ENCODE results near the gene TSPEAR.

TSPEAR gene

DNA sequence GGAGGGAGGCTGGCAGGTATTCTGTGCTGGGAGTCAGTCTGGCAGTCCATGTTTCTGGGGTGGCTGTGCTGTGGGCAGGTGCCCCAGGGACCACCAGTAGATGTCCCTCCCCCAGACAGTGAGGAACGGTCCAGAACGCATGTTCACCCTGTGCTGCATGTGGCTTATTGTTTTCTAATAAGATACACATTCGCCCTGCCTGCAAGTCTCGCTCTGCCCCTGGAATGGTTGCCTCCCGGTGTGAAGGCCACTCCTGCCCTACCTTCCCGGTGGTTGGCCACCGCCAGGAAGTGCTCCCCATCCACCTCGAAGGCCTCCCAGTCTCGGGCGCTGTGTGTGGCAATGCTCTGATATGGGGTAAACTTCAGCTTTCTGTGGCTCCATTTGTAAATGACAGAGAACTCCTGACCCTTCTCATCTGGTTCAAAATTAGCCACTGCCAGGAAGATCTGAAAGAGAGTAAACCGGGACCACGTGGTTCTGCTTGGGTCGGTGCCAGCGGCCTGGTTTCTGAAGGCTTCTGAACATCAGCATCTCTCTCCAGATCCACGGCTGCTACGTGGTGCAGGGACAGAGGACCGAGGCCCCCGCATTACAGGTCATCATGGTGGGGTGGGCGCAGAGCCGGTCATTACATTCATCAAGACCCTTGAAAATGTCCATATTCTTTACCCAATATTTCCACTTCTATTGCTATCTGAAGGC, 185.8 kb downstream of the TSPEAR start:
- FAIRE-seq (no peak), DNase-seq (ENCODE audit: insufficient read length, low spot score) (no peak)
- no peak for TF ChIP-seq POU2F2 (IDR thresholded peaks at IDR 0.05; ENCODE audit: low read depth, low read length)
- no peak for TF ChIP-seq TAF1 (IDR thresholded peaks at IDR 0.05; ENCODE audit: low read depth, low read length)
- no peak for TF ChIP-seq POLR2AphosphoS5 (IDR thresholded peaks at IDR 0.05; ENCODE audit: low read depth, low read length)
- TF ChIP-seq PAX5 (IDR thresholded peaks at IDR 0.05; ENCODE audit: insufficient read depth, low read length, severe bottlenecking), result no peak
- no peak for TF ChIP-seq SPI1 (IDR thresholded peaks at IDR 0.05; ENCODE audit: low read depth, low read length)
- no peak for TF ChIP-seq POLR2A (IDR thresholded peaks at IDR 0.05; ENCODE audit: low read depth, low read length)

GRCh38 chr21:44524414-44525371, 186.7 kb downstream of the TSPEAR start:
- FAIRE-seq, result peak; percentile 78
- TF ChIP-seq TAF1 (IDR thresholded peaks at IDR 0.05; ENCODE audit: low read depth, low read length) (no peak), POLR2A (IDR thresholded peaks at IDR 0.05; ENCODE audit: low read depth, low read length) (no peak), PAX5 (IDR thresholded peaks at IDR 0.05; ENCODE audit: insufficient read depth, low read length, severe bottlenecking) (no peak), POU2F2 (IDR thresholded peaks at IDR 0.05; ENCODE audit: low read depth, low read length) (no peak), POLR2AphosphoS5 (IDR thresholded peaks at IDR 0.05; ENCODE audit: low read depth, low read length) (no peak), SPI1 (IDR thresholded peaks at IDR 0.05; ENCODE audit: low read depth, low read length) (no peak)
- DNase-seq (ENCODE audit: insufficient read length, low spot score), result no peak

DNA sequence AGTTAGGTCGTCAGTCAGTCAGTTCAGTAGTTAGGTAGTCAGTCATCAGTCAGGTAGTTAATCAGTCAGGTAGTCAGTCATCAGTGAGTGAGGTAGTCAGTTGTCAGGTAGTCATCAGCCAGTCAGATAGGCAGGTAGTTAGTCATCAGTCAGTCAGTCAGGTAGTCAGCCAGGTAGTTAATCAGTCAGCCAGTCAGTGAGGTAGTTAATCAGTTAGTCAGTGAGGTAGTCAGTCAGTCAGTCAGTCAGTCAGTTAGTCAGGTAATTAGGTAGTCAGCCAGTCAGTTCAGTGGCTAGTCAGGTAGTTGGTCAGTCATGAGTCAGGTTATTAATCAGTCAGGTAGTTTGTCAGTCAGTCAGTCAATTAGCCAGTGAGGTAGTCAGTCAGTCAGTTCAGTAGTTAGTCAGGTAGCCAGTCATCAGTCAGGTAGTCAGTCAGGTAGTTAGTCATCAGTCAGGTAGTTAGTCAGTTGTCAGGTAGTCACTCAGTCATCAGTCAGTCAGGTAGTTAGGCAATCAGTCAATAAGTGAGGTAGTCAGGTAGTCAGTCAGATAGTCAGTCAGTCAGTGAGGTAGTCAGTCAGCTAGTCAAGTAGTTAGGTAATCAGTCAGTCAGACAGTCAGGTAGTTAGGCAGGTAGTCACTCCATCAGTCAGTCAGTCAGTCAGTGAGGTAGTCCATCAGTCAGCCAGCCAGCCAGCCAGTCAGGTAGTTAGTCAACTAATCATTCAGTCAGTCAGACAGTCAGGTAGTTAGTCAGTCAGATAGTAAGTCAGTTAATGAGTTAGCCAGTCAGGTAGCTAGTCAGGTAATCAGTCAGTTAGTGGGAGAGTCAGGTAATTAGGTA, 187.6 kb downstream of the TSPEAR start:
- FAIRE-seq (peak; percentile 67), DNase-seq (ENCODE audit: insufficient read length, low spot score) (no peak)
- no peak for TF ChIP-seq POLR2AphosphoS5 (IDR thresholded peaks at IDR 0.05; ENCODE audit: low read depth, low read length)
- no peak for TF ChIP-seq SPI1 (IDR thresholded peaks at IDR 0.05; ENCODE audit: low read depth, low read length)
- TF ChIP-seq POLR2A (IDR thresholded peaks at IDR 0.05; ENCODE audit: low read depth, low read length), result no peak
- TF ChIP-seq TAF1 (IDR thresholded peaks at IDR 0.05; ENCODE audit: low read depth, low read length), result no peak
- no peak for TF ChIP-seq POU2F2 (IDR thresholded peaks at IDR 0.05; ENCODE audit: low read depth, low read length)
- TF ChIP-seq PAX5 (IDR thresholded peaks at IDR 0.05; ENCODE audit: insufficient read depth, low read length, severe bottlenecking), result no peak

- FAIRE-seq (peak; percentile 55), DNase-seq (ENCODE audit: insufficient read length, low spot score) (no peak)
- TF ChIP-seq POU2F2 (IDR thresholded peaks at IDR 0.05; ENCODE audit: low read depth, low read length) (no peak), SPI1 (IDR thresholded peaks at IDR 0.05; ENCODE audit: low read depth, low read length) (no peak), TAF1 (IDR thresholded peaks at IDR 0.05; ENCODE audit: low read depth, low read length) (no peak), POLR2AphosphoS5 (IDR thresholded peaks at IDR 0.05; ENCODE audit: low read depth, low read length) (no peak), PAX5 (IDR thresholded peaks at IDR 0.05; ENCODE audit: insufficient read depth, low read length, severe bottlenecking) (no peak), POLR2A (IDR thresholded peaks at IDR 0.05; ENCODE audit: low read depth, low read length) (no peak)
Measured at GRCh38 chr21:44522753-44523204, 188.6 kb downstream of the TSPEAR start.

DNA sequence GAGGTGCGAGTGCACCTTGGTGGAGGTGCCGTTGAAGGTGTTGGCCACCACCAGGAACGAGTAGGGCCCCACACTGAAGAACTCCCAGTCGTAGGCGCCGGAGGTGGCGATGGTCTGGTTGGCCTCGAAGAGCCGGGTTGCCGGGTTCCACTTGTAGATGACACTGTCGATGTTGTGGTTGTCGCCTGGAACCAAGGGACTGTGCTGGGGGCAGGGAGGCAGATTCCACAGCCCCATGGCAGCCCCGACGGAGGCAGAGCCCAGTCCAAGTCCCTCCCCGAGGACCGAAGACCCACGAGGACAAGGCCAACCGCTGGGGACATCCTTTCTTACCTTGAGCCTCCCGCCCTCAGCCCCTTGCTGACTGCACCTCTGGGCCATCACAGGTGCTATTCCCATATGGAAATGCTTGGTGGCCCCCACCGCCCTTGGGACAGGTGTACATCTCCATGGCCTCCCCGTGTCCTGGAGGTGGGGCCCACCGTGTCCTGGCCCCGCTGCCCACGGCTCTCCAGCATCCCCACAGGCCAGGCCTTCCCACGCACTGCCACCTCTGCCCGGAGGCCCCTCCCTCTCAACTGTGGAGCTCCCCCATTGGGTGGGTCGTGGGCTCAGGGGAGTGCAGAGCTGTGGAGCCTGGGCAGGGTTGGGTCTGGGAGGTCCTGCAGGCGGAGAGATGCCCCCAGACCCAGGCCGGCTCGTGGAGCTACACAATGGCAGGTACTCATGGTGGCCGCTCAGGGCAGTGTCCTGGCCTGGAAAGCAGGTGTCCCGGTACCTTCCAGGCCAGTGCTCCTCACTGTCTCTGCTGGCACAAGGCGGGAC, 189.2 kb downstream of the TSPEAR start:
- FAIRE-seq (no peak), DNase-seq (ENCODE audit: insufficient read length, low spot score) (no peak)
- TF ChIP-seq POLR2AphosphoS5 (IDR thresholded peaks at IDR 0.05; ENCODE audit: low read depth, low read length) (no peak), TAF1 (IDR thresholded peaks at IDR 0.05; ENCODE audit: low read depth, low read length) (no peak), SPI1 (IDR thresholded peaks at IDR 0.05; ENCODE audit: low read depth, low read length) (no peak), POLR2A (IDR thresholded peaks at IDR 0.05; ENCODE audit: low read depth, low read length) (no peak), PAX5 (IDR thresholded peaks at IDR 0.05; ENCODE audit: insufficient read depth, low read length, severe bottlenecking) (no peak), POU2F2 (IDR thresholded peaks at IDR 0.05; ENCODE audit: low read depth, low read length) (no peak)

- no peak for FAIRE-seq
- no peak for TF ChIP-seq POU2F2 (IDR thresholded peaks at IDR 0.05; ENCODE audit: low read depth, low read length)
- TF ChIP-seq POLR2A (IDR thresholded peaks at IDR 0.05; ENCODE audit: low read depth, low read length), result no peak
- DNase-seq (ENCODE audit: insufficient read length, low spot score), result no peak
Measured at GRCh38 chr21:44521301-44521927, 190.0 kb downstream of the TSPEAR start.

DNA sequence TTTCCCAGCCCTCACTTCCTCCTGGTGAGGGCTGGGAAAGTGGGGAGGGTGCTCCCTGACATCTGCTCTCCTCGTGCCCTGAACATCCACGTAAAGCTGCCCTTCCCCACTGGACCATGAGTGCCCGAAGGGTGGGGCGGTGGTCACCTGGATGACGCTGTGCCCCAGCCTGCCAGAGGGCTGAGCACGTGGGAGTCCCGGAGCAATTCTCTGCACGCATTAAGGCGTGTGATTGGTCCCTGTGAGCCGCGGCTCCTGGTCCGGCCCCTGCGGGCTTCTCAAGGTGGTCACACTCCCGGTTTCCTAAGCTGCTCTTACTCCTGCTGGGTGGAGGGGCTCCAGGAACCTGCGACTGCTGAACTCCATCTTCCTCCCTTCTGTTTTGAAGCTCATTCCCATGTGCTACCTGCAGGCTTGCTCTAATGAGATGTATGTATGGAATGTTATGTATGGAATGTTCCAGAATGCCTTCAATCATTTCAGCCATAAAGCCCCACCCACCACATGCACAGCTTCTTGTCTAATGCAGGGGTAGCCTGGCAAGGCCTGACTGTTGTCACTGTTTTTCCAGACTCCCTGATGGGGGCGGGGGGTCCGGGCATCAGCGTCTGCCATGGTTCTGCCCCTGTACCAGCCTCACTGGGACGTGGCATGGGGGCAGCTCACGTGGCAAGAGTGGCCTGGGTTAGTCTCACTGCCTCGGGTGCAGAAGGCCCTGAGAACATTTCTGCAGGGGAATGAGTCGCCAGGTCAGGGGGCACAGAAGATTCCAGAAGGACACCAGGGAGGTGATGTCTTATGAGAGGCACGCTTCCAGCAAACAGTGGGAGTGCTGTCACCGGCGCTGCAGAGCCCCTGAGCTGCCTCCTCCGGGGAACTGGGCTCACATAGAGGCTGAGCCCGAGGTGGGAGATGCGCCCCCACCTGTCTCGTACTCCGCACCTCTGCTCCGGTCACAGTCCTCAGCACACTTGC, 190.8 kb downstream of the TSPEAR start:
- FAIRE-seq, result no peak
- no peak for DNase-seq (ENCODE audit: insufficient read length, low spot score)

More for the DNA sequence above, 190.8 kb downstream of the TSPEAR start:
- no peak for TF ChIP-seq POLR2AphosphoS5 (IDR thresholded peaks at IDR 0.05; ENCODE audit: low read depth, low read length)
- no peak for TF ChIP-seq POLR2A (IDR thresholded peaks at IDR 0.05; ENCODE audit: low read depth, low read length)
- no peak for TF ChIP-seq POU2F2 (IDR thresholded peaks at IDR 0.05; ENCODE audit: low read depth, low read length)
- no peak for TF ChIP-seq PAX5 (IDR thresholded peaks at IDR 0.05; ENCODE audit: insufficient read depth, low read length, severe bottlenecking)
- no peak for TF ChIP-seq SPI1 (IDR thresholded peaks at IDR 0.05; ENCODE audit: low read depth, low read length)
- TF ChIP-seq TAF1 (IDR thresholded peaks at IDR 0.05; ENCODE audit: low read depth, low read length), result no peak
